K562 (cell line): ENCODE data around the gene ACOT13. TPM values are rescaled to one million over a fixed set of nuclear protein-coding genes. Genes with fewer than 3 reads are reported as not detected.

Source experiments
- BACH1 ChIP-seq: fragments of 200-800 bp; sonication (Bioruptor generic); IDR thresholded peaks from 2 replicates; pipeline ENCODE4 v1.6.1; 2016; ENCODE audit warnings: missing genetic modification characterization, missing compliant biosample characterization
- CREM ChIP-seq: IDR thresholded peaks from 2 replicates; pipeline ENCODE4 v1.6.1; 2014; ENCODE audit warnings: antibody characterized with exemption, low read depth
- GABPA ChIP-seq: fragments of 200-800 bp; sonication (Bioruptor generic); conservative IDR thresholded peaks from 2 replicates; pipeline ENCODE4 v1.6.1; 2016; ENCODE audit warnings: low read depth, missing genetic modification characterization, missing compliant biosample characterization
- GABPB1 ChIP-seq: sonication (generic); formaldehyde crosslinking; IDR thresholded peaks from 2 replicates; pipeline ENCODE4 v1.8.0; 2022; ENCODE audit warnings: mild to moderate bottlenecking, missing genetic modification reagents
- HDAC1 ChIP-seq, 2 experiments: fragments of 450-650 bp; IDR thresholded peaks; 2 replicates each; pipeline ENCODE4 v1.6.1; 2016 to 2017; ENCODE audit warnings: inconsistent platforms in 1 of 2, mild to moderate bottlenecking in 1 of 2, moderate library complexity in 1 of 2
- HDAC2 ChIP-seq: fragments of 450-650 bp; IDR thresholded peaks from 2 replicates; pipeline ENCODE4 v1.6.1; 2016; ENCODE audit warnings: mild to moderate bottlenecking
- MAFG ChIP-seq: fragments of 450-650 bp; conservative IDR thresholded peaks from 2 replicates; pipeline ENCODE4 v1.6.1; 2016; ENCODE audit warnings: missing genetic modification characterization, missing compliant biosample characterization
- MTF1 ChIP-seq: fragments of 250-450 bp; sonication (Bioruptor Pico); IDR thresholded peaks from 2 replicates; pipeline ENCODE4 v1.9.0; 2021; ENCODE audit warnings: moderate library complexity, mild to moderate bottlenecking, inconsistent platforms, borderline replicate concordance
- NFYB ChIP-seq: IDR thresholded peaks from 2 replicates; pipeline ENCODE4 v1.6.1; 2011; ENCODE audit warnings: mild to moderate bottlenecking, moderate library complexity; ENCODE audit not compliant: insufficient read length; ENCODE audit errors: extremely low read depth
- PHF20 ChIP-seq: fragments of 450-650 bp; IDR thresholded peaks from 2 replicates; pipeline ENCODE4 v1.6.1; 2018; ENCODE audit not compliant: partially characterized antibody
- PYGO2 ChIP-seq: fragments of 450-650 bp; IDR thresholded peaks from 2 replicates; pipeline ENCODE4 v1.6.1; 2016; ENCODE audit warnings: mild to moderate bottlenecking, missing genetic modification characterization, moderate library complexity, missing compliant biosample characterization
- RB1 ChIP-seq: fragments of 450-650 bp; IDR thresholded peaks from 2 replicates; pipeline ENCODE4 v1.6.1; 2017; ENCODE audit warnings: low read depth, mild to moderate bottlenecking
- SMAD4 ChIP-seq: fragments of 250-450 bp; sonication (Bioruptor Pico); conservative IDR thresholded peaks from 2 replicates; pipeline ENCODE4 v1.8.0; 2021; ENCODE audit warnings: inconsistent platforms, mild to moderate bottlenecking, moderate library complexity
- TAF7 ChIP-seq: fragments of 450-650 bp; IDR thresholded peaks from 2 replicates; pipeline ENCODE4 v1.6.1; 2016; ENCODE audit warnings: missing genetic modification characterization, missing compliant biosample characterization
- TAF9B ChIP-seq: fragments of 450-650 bp; IDR thresholded peaks from 2 replicates; pipeline ENCODE4 v1.6.1; 2018; ENCODE audit warnings: mild to moderate bottlenecking; ENCODE audit not compliant: partially characterized antibody
- THRAP3 ChIP-seq: fragments of 450-650 bp; IDR thresholded peaks from 2 replicates; pipeline ENCODE4 v1.6.1; 2016; ENCODE audit warnings: mild to moderate bottlenecking, inconsistent platforms, borderline replicate concordance
- ZNF395 ChIP-seq: fragments of 200-800 bp; sonication (Bioruptor generic); IDR thresholded peaks from 2 replicates; pipeline ENCODE4 v1.6.1; 2017; ENCODE audit warnings: missing genetic modification characterization, missing compliant biosample characterization
- ZNF407 ChIP-seq: fragments of 450-650 bp; IDR thresholded peaks from 2 replicates; pipeline ENCODE4 v1.6.1; 2016; ENCODE audit warnings: low read depth
- polyA plus RNA-seq, 8 experiments: library from polyadenylated mRNA; depleted of rRNA in 4 of 8; stranded (reverse) in 5 of 8; unstranded in 3 of 8; fragments of >200 nt; fragmentation: Nextera tagmentation in 2 of 8; fragmentation: Illumina TruSeq in 1 of 8; extraction: Ambion mirVana in 2 of 8; extraction: Trizol in 1 of 8; gene quantifications; 2 replicates each; pipeline versions ENCODE4 v1.2.1 to v1.2.3, GENCODE V29; 2011 to 2014; ENCODE audit warnings: inconsistent platforms in 1 of 8, missing spikeins in 1 of 8
- total RNA-seq, 7 experiments: library from RNA; depleted of rRNA in 6 of 7; stranded (reverse); fragments of >200 nt in 6 of 7; fragmentation: Illumina TruSeq in 2 of 7; extraction: Trizol in 2 of 7; gene quantifications; 2 replicates each; pipeline versions ENCODE4 v1.2.1 to v1.2.3, GENCODE V29; 2011 to 2021; ENCODE audit warnings: low replicate concordance in 1 of 7

Gene ACOT13
- total and polyA plus RNA-seq, 9 of the 15 experiments (the other 6 are each of a cell fraction or from before 2014, with no cell fraction given): 14.1 to 129 (median 65.7) TPM

DNA sequence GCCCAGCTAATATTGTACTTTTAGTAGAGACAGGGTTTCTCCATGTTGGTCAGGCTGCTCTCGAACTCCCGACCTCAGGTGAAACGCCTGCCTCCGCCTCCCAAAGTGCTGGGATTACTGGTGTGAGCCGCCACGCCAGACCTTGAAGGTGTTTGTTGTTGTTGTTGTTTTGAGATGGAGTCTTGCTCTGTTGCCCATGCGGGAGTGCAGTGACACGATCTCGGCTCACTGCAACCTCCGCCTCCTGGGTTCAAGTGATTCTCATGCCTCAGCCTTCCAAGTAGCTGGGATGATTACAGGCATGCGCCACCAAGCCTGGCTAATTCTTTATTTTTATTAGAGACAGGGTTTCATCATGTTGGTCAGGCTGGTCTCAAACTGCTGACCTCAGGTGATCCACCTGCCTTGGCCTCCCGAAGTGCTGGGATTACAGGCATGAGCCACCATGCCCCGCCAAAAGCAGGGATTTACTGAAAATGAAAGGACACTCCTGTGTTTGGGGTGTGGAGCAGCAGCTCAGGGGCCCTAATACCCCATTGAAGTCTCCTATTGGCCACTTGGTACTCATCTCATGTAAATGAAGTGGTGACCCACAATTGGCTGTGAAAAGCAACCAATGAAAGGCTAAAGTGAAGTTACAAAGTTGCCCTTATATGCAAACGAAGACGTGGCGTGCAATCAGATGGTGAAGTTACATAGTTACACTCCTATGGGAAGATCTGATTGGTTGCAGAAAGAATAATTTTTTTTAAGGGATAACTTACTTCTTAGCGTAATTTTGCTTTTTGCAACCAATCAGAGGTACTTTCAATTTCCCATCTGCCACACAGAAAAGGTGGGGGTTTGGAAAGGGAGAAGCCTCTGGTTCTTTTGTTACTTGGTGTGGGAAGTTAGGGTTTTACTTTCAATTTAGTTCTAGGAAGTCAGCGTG is 1.5 kb downstream of the ACOT13 start (continued):
- TF ChIP-seq ZNF407: 0 out of 2 replicates have a peak, but pooled peaks have one; percentile 21
- TF ChIP-seq TAF9B: peak; percentile 64
- TF ChIP-seq NFYB: peak; percentile 84
- TF ChIP-seq HDAC2: peak; percentile 78
- peak; percentile 41; the same call in 1 of the 2 replicates for TF ChIP-seq MAFG (tag)
- peak; percentile 28; the same call in 1 of the 2 replicates for TF ChIP-seq GABPB1 (CRISPR knock-in tag)
- peak; percentile 33 for TF ChIP-seq PHF20
- TF ChIP-seq RB1: 0 out of 2 replicates have a peak, but pooled peaks have one; percentile 15
- peak; percentile 86 for TF ChIP-seq TAF7
- TF ChIP-seq SMAD4 (CRISPR knock-in tag): peak; percentile 30; the same call in 1 of the 2 replicates
- TF ChIP-seq HDAC1 (IDR thresholded peaks at IDR 0.05): peak in 1 of 2 experiments; percentile 62; a peak in 2 of 4 replicates
- peak; percentile 93; the same call in 1 of the 2 replicates for TF ChIP-seq BACH1 (tag)
- peak; percentile 83; the same call in 1 of the 2 replicates for TF ChIP-seq THRAP3
- TF ChIP-seq ZNF395 (CRISPR knock-in tag): peak; percentile 97
- 0 out of 2 replicates have a peak, but pooled peaks have one; percentile 27 for TF ChIP-seq GABPA (tag)
- TF ChIP-seq PYGO2 (tag): peak; percentile 58; the same call in 1 of the 2 replicates
- TF ChIP-seq MTF1: peak; percentile 71; the same call in 1 of the 2 replicates
- peak; percentile 65; the same call in 1 of the 2 replicates for TF ChIP-seq CREM
